Activated CD4-positive, alpha-beta T cell treated with anti-CD3 and anti-CD28 coated beads, Interleukin-2, amount 10 ng/mL, durations not matched to agents 24 days and 14 days (primary cell): ENCODE results near the gene ZNF12. TPM values are rescaled to one million over a fixed set of nuclear protein-coding genes. Genes with fewer than 3 reads are reported as not detected.

Experiments used
- DNase-seq: peaks from one replicate; pipeline ENCODE4 v3.0.0; 2022
- H3K27ac Mint-ChIP-seq: one replicate; pipeline ENCODE4 v1.8.0; 2022; ENCODE audit warnings: mild to moderate bottlenecking, mixed read lengths
- H3K27me3 Mint-ChIP-seq: one replicate; pipeline ENCODE4 v1.8.0; 2022; ENCODE audit warnings: mixed read lengths
- H3K36me3 Mint-ChIP-seq: one replicate; pipeline ENCODE4 v1.8.0; 2022; ENCODE audit warnings: low read depth, mild to moderate bottlenecking, mixed read lengths
- H3K4me1 Mint-ChIP-seq: one replicate; pipeline ENCODE4 v1.8.0; 2021; ENCODE audit warnings: mixed read lengths
- H3K4me3 Mint-ChIP-seq: one replicate; pipeline ENCODE4 v1.8.0; 2022; ENCODE audit warnings: mild to moderate bottlenecking, moderate library complexity, mixed read lengths
- H3K9me3 Mint-ChIP-seq: one replicate; pipeline ENCODE4 v1.8.0; 2021; ENCODE audit warnings: mixed read lengths
- intact Hi-C: fragments of 100-400 bp; cut with micrococcal nuclease; formaldehyde crosslinking; loops from one replicate; pipeline ENCODE4 v1.15.1; 2023
- total RNA-seq: library from RNA; stranded (reverse); gene quantifications from 2 replicates; pipeline ENCODE4 v1.2.3, GENCODE V29; 2022

The ZNF12 gene
- total RNA-seq, 1 donor from 2014 or later: 17.9 TPM

DNA sequence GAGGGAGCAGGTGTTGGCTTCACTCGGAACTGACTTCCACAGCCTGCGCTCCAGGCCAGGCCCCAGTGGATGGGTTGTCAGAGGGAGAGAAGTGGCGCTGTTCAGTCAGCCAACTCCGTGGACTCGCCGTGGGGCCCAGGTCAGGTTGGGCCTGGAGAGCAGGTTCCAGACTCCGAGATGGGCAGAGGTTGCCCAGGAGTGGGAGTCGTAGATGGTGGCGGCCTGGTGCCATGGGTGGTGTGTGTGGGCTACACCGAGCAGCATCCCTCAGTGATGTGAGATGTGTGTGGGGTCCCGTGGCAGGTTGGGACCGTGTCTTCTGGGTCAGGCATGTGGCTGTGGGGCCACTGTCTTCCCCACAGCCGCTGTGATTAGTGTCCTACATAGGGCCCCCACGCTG is 59.2 kb downstream of the ZNF12 start:
- Mint-ChIP-seq H3K9me3 (peaks cover 5% of the 10 kb centered on the region), H3K4me1 (no peaks in the 10 kb centered on the region), H3K27me3 (no peaks in the 10 kb centered on the region), H3K36me3 (peaks cover 87% of the 10 kb centered on the region), H3K27ac (no peak overlapping the region), H3K4me3 (no peak overlapping the region)
- no peak for DNase-seq
- intact Hi-C loops: no loop called here

GRCh38 chr7:6647080-6647479 is 59.7 kb downstream of the ZNF12 start:
- no peak for DNase-seq
- H3K4me3 Mint-ChIP-seq: no peak overlapping the region
- peaks cover 5% of the 10 kb centered on the region for H3K9me3 Mint-ChIP-seq
- no peaks in the 10 kb centered on the region for H3K27me3 Mint-ChIP-seq
- no peaks in the 10 kb centered on the region for H3K4me1 Mint-ChIP-seq
- H3K27ac Mint-ChIP-seq: no peak overlapping the region
- intact Hi-C loops: no loop called here
- H3K36me3 Mint-ChIP-seq: peaks cover 90% of the 10 kb centered on the region

DNA sequence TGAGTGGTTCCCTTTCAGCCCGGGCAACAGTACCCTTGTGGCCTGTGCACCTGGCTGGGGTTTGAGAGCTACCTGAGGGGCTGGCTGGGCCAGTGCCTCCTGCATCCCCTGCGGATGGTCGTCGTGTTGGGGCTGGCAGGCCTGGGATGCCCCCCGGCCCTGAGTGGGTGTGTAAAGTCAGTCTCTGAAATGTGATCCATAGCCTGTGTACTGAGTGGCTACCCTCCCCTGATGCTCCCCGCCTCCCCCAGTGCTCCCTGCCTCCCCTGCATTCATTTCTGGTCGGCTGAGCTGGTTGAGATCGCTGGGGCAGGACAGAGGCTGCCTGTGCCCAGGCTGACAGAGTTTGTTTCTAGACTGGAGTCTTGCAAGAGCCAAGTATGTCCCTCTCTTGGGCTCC is 60.3 kb downstream of the ZNF12 start:
- intact Hi-C loops: no loop called here
- H3K4me1 Mint-ChIP-seq: no peaks in the 10 kb centered on the region
- no peak for DNase-seq
- H3K36me3 Mint-ChIP-seq: peaks cover 90% of the 10 kb centered on the region
- no peak overlapping the region for H3K27ac Mint-ChIP-seq
- H3K27me3 Mint-ChIP-seq: no peaks in the 10 kb centered on the region
- H3K9me3 Mint-ChIP-seq: peaks cover 5% of the 10 kb centered on the region
- H3K4me3 Mint-ChIP-seq: no peak overlapping the region

DNA sequence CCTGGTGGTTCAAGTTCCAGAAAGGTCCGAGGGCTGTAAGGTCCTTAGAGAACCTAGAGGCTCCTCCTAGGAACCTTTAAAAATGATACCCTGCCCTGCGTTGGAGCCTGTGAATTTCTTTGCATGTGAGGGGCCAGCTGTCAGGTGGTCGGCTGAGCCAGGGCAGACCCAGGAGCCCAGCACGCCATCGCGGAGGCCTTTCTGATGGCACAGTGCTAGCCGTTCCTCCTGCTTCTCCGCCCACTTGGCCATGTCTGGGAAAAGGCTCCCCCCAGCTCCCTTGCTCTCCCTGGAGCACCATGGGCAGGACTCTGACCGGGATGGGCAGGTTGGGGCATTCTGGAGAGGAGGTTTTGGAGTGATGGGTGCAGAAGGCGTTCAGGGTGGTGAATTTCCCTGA is 62.0 kb downstream of the ZNF12 start:
- intact Hi-C loops: no loop called here
- H3K27me3 Mint-ChIP-seq: no peaks in the 10 kb centered on the region
- H3K4me3 Mint-ChIP-seq: no peak overlapping the region
- peaks cover 4% of the 10 kb centered on the region for H3K4me1 Mint-ChIP-seq
- peaks cover 83% of the 10 kb centered on the region for H3K36me3 Mint-ChIP-seq
- H3K27ac Mint-ChIP-seq: no peak overlapping the region
- DNase-seq: no peak
- no peaks in the 10 kb centered on the region for H3K9me3 Mint-ChIP-seq

GRCh38 chr7:6643915-6644625 is 62.7 kb downstream of the ZNF12 start:
- H3K27ac Mint-ChIP-seq: no peak overlapping the region

GRCh38 chr7:6642861-6643640 is 63.7 kb downstream of the ZNF12 start:
- no peaks in the 10 kb centered on the region for H3K27me3 Mint-ChIP-seq
- peaks cover 18% of the 10 kb centered on the region for H3K4me1 Mint-ChIP-seq
- intact Hi-C loops: no loop called here
- H3K36me3 Mint-ChIP-seq: peaks cover 78% of the 10 kb centered on the region
- H3K4me3 Mint-ChIP-seq: no peak overlapping the region
- H3K27ac Mint-ChIP-seq: no peak overlapping the region
- DNase-seq: no peak
- H3K9me3 Mint-ChIP-seq: no peaks in the 10 kb centered on the region

More at GRCh38 chr7:6643915-6644625, 62.7 kb downstream of the ZNF12 start:
- no peaks in the 10 kb centered on the region for H3K27me3 Mint-ChIP-seq
- intact Hi-C loops: no loop called here
- H3K36me3 Mint-ChIP-seq: peaks cover 82% of the 10 kb centered on the region
- DNase-seq: no peak
- H3K4me1 Mint-ChIP-seq: peaks cover 9% of the 10 kb centered on the region
- no peak overlapping the region for H3K4me3 Mint-ChIP-seq
- no peaks in the 10 kb centered on the region for H3K9me3 Mint-ChIP-seq

DNA sequence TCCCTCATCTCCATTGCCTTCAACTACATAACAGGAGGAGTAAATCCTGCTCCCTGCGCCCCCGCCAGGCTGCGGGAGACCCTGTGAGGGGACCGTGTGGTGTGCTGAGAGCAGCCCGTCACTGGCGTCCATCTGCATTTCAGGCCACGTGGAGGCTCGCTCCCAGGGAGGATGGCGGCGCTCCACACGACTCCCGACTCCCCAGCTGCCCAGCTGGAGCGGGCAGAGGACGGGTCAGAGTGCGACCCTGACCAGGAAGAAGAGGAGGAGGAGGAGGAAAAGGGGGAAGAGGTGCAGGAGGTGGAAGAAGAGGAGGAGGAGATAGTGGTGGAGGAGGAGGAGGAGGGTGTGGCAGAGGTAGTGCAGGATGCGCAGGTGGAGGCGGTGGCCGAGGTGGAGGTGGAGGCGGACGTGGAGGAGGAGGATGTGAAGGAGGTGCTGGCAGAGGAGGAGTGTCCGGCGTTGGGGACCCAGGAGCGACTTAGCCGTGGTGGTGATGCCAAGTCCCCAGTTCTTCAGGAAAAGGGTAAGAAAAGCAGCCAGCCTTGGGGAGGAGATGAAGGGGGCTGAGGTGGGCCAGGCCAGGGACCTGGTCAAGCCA is 64.4 kb downstream of the ZNF12 start:
- peaks cover 21% of the 10 kb centered on the region for H3K4me1 Mint-ChIP-seq
- H3K27me3 Mint-ChIP-seq: no peaks in the 10 kb centered on the region
- no peak for DNase-seq
- H3K4me3 Mint-ChIP-seq: no peak overlapping the region
- intact Hi-C loops: no loop called here
- H3K36me3 Mint-ChIP-seq: peaks cover 75% of the 10 kb centered on the region
- H3K9me3 Mint-ChIP-seq: no peaks in the 10 kb centered on the region
- H3K27ac Mint-ChIP-seq: no peak overlapping the region

DNA sequence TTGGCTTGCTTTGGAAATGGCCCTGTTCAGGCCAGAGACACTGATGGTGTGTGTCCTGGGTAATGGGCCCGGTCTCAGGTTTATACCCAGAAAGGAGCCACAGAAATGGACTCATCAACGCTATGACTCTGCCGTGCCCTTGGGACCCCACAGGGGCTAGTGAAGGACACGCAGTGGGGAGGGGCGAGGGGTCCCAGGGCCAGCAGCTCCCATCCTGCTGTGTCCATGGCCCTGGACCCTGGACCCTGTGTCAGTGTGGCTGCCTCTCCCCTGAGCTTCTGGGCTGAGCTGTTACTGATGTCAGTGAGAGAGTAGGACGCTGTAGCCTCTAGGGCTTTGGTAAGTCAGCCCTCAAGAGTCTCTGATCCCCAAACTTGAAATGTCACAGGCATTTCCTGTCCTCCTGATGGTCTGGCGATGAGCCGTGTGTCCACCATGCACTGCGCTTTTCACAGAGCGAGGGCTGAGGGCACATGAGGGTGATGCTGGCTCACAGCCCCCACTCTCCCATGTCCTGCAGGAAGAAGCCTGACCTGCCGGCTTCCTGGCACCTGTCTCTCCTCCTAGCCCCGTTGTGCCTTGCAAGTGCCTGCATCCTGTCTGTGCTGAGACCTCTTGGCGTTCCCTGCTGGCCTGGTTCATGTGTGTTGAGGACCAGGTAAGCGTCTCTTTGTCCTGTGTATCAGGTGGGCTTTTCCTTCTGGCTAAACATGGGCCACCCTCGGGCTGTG is 65.3 kb downstream of the ZNF12 start:
- Mint-ChIP-seq H3K27ac (no peak overlapping the region), H3K36me3 (peaks cover 67% of the 10 kb centered on the region), H3K9me3 (no peaks in the 10 kb centered on the region), H3K4me1 (peaks cover 22% of the 10 kb centered on the region), H3K27me3 (no peaks in the 10 kb centered on the region), H3K4me3 (no peak overlapping the region)
- DNase-seq: no peak
- intact Hi-C loops: no loop called here

DNA sequence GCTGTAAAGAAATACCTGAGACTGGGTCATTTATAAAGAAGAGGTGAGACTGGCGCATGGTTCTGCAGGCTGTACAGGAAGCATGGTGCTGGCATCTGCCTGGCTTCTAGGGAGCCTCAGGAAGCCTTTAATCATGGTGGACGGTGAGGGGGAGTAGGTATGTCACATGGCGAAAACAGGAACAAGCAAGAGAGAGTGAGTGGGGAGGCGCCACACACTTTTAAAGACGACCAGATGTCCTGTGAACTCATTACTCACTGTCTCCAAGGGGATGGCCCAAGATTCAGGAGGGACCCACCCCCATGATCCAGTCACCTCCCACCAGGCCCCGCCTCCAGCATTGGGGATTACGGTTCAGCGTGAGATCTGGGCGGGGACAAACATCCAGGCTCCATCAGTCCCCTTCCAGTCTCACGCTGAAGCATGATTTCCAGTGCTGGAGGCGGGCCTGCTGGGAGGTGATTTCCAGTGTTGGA is 66.5 kb downstream of the ZNF12 start:
- peaks cover 59% of the 10 kb centered on the region for H3K36me3 Mint-ChIP-seq
- no peak overlapping the region for H3K4me3 Mint-ChIP-seq

DNA sequence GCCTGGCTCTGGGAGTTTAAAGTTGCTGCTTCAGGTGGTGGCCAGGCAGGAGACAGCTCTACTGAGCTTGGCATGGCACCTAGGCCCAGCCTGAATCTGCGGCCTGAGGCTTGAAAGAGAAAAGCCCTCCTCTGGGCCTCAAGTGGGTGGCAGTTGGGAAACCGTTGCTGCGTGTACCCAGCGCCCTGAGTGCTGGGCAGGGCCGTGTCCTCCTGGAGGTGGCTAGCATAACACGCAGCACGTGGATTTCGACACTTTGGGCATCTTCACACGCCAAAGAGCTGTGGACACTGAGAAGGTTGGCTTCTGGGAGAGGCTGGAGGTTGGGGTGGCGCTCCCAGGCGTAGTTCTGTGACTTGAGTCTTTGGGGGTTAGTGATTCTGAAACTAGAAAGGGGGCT is 67.1 kb downstream of the ZNF12 start:
- DNase-seq: no peak
- intact Hi-C loops: loop anchor here (5.0 kb wide), 1 partner anchor 62 kb away; the partner anchor contains the start of gene ZDHHC4
- H3K27me3 Mint-ChIP-seq: no peaks in the 10 kb centered on the region
- no peaks in the 10 kb centered on the region for H3K9me3 Mint-ChIP-seq
- H3K36me3 Mint-ChIP-seq: peaks cover 53% of the 10 kb centered on the region
- peaks cover 25% of the 10 kb centered on the region for H3K4me1 Mint-ChIP-seq
- peak overlapping the region; percentile 92 for H3K4me3 Mint-ChIP-seq
- no peak overlapping the region for H3K27ac Mint-ChIP-seq

More for the DNA sequence above, 66.5 kb downstream of the ZNF12 start:
- H3K27ac Mint-ChIP-seq: peak overlapping the region; percentile 64
- peaks cover 25% of the 10 kb centered on the region for H3K4me1 Mint-ChIP-seq
- intact Hi-C loops: no loop called here
- H3K9me3 Mint-ChIP-seq: no peaks in the 10 kb centered on the region
- no peak for DNase-seq
- H3K27me3 Mint-ChIP-seq: no peaks in the 10 kb centered on the region

GRCh38 chr7:6639032-6639431 is 67.7 kb downstream of the ZNF12 start:
- no peak for DNase-seq
- Mint-ChIP-seq H3K27ac (peak overlapping the region; percentile 12), H3K4me3 (peak overlapping the region; percentile 92), H3K4me1 (peaks cover 25% of the 10 kb centered on the region), H3K27me3 (no peaks in the 10 kb centered on the region), H3K36me3 (peaks cover 48% of the 10 kb centered on the region), H3K9me3 (no peaks in the 10 kb centered on the region)
- intact Hi-C loops: loop anchor here (5.0 kb wide), 1 partner anchor 62 kb away; the partner anchor contains the start of gene ZDHHC4
